ENCODE results near the gene NAALADL2. TPM values are rescaled to one million over a fixed set of nuclear protein-coding genes. Genes with fewer than 3 reads are reported as not detected.

The NAALADL2 gene
- total and polyA plus RNA-seq, 9 of the 15 experiments (the other 6 are each of a cell fraction or from before 2014, with no cell fraction given): 0.29 to 1.1 (median 0.79) TPM; not detected in 1

DNA sequence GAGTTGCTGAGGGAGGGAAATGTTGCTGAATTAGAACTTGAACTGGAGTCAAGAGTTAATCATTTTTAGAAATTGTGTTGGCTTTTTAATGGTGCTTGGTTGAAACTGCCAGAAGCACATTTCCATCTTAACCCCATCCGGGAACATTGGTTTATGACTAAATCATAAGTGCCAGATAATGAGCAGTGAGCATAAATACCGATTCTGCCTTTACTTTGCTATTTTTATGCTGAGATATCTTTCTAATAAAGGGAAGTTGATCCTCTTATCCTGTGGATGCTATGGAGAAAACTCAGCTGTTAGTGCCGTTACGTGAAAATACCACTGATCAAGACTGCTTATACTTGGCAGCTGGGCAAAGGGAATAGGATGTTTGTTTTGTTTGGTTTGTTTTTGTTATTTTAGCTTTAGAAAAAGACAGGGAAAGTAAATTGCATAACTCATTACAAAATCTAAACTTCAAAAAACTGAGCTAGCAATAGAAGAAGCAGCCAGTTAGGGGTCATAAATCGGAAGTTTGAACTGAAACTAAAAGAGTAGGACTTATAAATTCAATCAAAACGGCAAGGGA, 813.1 kb downstream of the NAALADL2 start (continued):
- TF ChIP-seq ZBTB1 (CRISPR knock-in tag; IDR thresholded peaks at IDR 0.05; ENCODE audit: borderline replicate concordance, low read depth) (no peak), ZC3H4 (CRISPR knock-in tag; IDR thresholded peaks at IDR 0.05; ENCODE audit: borderline replicate concordance) (no peak)

DNA sequence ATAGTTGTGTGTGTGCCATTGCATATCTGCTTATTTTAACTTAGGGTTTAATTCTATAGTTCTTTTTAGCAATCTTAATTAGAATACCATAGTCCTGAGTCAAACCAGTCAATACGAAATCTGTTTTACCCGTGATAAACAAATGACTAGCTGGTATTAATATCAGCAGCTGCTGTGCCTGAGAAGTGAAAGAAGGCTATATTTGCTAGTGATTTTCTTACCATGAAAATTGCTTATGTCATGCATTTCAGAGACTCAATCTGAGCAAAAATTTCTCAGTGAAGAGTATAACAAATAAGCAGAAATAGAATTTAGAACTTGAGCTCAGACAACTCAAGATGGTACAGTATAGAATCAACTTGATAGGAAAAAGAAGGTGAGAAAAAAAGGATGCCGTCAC, 820.4 kb downstream of the NAALADL2 start:
- Histone ChIP-seq H3K27ac (ENCODE audit: extremely low read depth, low read depth, low read length) (no peak overlapping the region), H3K36me3 (ENCODE audit: control insufficient read depth, insufficient read depth, low read length) (no peaks in the 10 kb centered on the region), H3K9ac (ENCODE audit: insufficient read depth in 1 of 2, low read depth in 2 of 2, low read length in 2 of 2) (no peak overlapping the region), H2AFZ (ENCODE audit: low read depth, low read length) (no peak overlapping the region), H4K20me1 (replicated peaks; ENCODE audit: control insufficient read depth, insufficient read depth, low read length) (no peaks in the 10 kb centered on the region), H3K4me1 (replicated peaks in 1 of 2; ENCODE audit: control insufficient read depth in 2 of 2, insufficient read depth in 2 of 2, low read length in 2 of 2) (no peaks in the 10 kb centered on the region), H3K79me2 (ENCODE audit: control insufficient read depth, insufficient read depth, low read length) (no peaks in the 10 kb centered on the region), H3K9me3 (replicated peaks; ENCODE audit: control insufficient read depth, insufficient read depth, low read depth, low read length) (no peaks in the 10 kb centered on the region), H3K27me3 (ENCODE audit: control insufficient read depth in 2 of 2, insufficient read depth in 2 of 2, low read length in 2 of 2) (no peaks in the 10 kb centered on the region), H3K4me2 (ENCODE audit: insufficient read depth, low read length) (no peak overlapping the region), H3K9me1 (ENCODE audit: control insufficient read depth, insufficient read depth, low read length) (no peaks in the 10 kb centered on the region), H3K4me3 (no peak overlapping the region)
- intact Hi-C loops (cut with micrococcal nuclease) (no loop called here), in situ Hi-C loops (cut with MboI) (no loop called here)
- TF ChIP-seq MAFF (IDR thresholded peaks at IDR 0.05; ENCODE audit: low read length) (no peak), SP2 (IDR thresholded peaks at IDR 0.05; ENCODE audit: extremely low read depth, low read depth, low read length, poor library complexity, severe bottlenecking) (no peak), ZNF124 (CRISPR knock-in tag; IDR thresholded peaks at IDR 0.05) (no peak), KLF13 (tag; IDR thresholded peaks at IDR 0.05; ENCODE audit: borderline replicate concordance, low read depth) (no peak), ZNF445 (CRISPR knock-in tag; IDR thresholded peaks at IDR 0.05; ENCODE audit: low read depth) (no peak), XRCC3 (IDR thresholded peaks at IDR 0.05) (no peak), NFYB (IDR thresholded peaks at IDR 0.05; ENCODE audit: extremely low read depth, insufficient read length) (no peak), SNIP1 (IDR thresholded peaks at IDR 0.05; ENCODE audit: low read depth) (no peak), NCOA1 (IDR thresholded peaks at IDR 0.05; ENCODE audit: low read depth) (no peak), CBFA2T2 (conservative IDR thresholded peaks at IDR 0.05) (no peak), NR3C1 (CRISPR knock-in tag; IDR thresholded peaks at IDR 0.05) (no peak), ETV5 (CRISPR knock-in tag; IDR thresholded peaks at IDR 0.05; ENCODE audit: low read depth) (no peak), BRCA1 (IDR thresholded peaks at IDR 0.05) (no peak), BRCA1 (CRISPR knock-in tag; IDR thresholded peaks at IDR 0.05) (no peak)
- TF ChIP-seq, protein P1, sequence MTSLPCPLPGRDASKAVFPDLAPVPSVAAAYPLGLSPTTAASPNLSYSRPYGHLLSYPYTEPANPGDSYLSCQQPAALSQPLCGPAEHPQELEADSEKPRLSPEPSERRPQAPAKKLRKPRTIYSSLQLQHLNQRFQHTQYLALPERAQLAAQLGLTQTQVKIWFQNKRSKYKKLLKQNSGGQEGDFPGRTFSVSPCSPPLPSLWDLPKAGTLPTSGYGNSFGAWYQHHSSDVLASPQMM (CRISPR knock-in tag; IDR thresholded peaks at IDR 0.05): no peak
- TF ChIP-seq, protein P2, sequence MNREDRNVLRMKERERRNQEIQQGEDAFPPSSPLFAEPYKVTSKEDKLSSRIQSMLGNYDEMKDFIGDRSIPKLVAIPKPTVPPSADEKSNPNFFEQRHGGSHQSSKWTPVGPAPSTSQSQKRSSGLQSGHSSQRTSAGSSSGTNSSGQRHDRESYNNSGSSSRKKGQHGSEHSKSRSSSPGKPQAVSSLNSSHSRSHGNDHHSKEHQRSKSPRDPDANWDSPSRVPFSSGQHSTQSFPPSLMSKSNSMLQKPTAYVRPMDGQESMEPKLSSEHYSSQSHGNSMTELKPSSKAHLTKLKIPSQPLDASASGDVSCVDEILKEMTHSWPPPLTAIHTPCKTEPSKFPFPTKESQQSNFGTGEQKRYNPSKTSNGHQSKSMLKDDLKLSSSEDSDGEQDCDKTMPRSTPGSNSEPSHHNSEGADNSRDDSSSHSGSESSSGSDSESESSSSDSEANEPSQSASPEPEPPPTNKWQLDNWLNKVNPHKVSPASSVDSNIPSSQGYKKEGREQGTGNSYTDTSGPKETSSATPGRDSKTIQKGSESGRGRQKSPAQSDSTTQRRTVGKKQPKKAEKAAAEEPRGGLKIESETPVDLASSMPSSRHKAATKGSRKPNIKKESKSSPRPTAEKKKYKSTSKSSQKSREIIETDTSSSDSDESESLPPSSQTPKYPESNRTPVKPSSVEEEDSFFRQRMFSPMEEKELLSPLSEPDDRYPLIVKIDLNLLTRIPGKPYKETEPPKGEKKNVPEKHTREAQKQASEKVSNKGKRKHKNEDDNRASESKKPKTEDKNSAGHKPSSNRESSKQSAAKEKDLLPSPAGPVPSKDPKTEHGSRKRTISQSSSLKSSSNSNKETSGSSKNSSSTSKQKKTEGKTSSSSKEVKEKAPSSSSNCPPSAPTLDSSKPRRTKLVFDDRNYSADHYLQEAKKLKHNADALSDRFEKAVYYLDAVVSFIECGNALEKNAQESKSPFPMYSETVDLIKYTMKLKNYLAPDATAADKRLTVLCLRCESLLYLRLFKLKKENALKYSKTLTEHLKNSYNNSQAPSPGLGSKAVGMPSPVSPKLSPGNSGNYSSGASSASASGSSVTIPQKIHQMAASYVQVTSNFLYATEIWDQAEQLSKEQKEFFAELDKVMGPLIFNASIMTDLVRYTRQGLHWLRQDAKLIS (CRISPR knock-in tag; IDR thresholded peaks at IDR 0.05): no peak
- no peak for DNase-seq (ENCODE audit: extremely low read depth in 1 of 4, low spot score in 3 of 4)
- POLR2A ChIA-PET: no interaction called here
- BruUV-seq (replicated peaks): no TSS peak
- ATAC-seq: no peak
- 0% methylated on average over 2 of the region's 3 CpGs for WGBS (ENCODE audit: insufficient coverage, low coverage, missing lambda C conversion rate)
- FAIRE-seq: no peak
- CTCF ChIA-PET (ENCODE audit: low intra/inter-chr PET ratio): no interaction called here
